Lung (tissue), 12 donors: ENCODE data around the gene RGS19. TPM values are rescaled to one million over a fixed set of nuclear protein-coding genes. Genes with fewer than 3 reads are reported as not detected.

ENCODE experiments used
- ATAC-seq: fragments of 200-7000 bp; cut with Tn5 transposase; one replicate; pipeline ENCODE4 v1.9.1; 2020; ENCODE audit warnings: moderate number of reproducible peaks; ENCODE audit not compliant: insufficient read depth, low FRiP score
- DNase-seq, 3 donors: peaks; one replicate each; pipeline ENCODE4 v3.0.0-alpha.2; 2013 to 2017
- H3K27ac ChIP-seq, 2 donors: one replicate each; pipeline ENCODE4 v1.5.1; 2013; ENCODE audit warnings: mild to moderate bottlenecking in 2 of 2, moderate library complexity in 2 of 2, control low read depth in 1 of 2, inconsistent platforms in 1 of 2, low read depth in 1 of 2, low read length in 1 of 2
- H3K27me3 ChIP-seq, 3 donors: one replicate each; pipeline ENCODE4 v1.5.1; 2013; ENCODE audit warnings: low read length in 2 of 3; ENCODE audit not compliant: control insufficient read depth in 3 of 3, insufficient read depth in 3 of 3
- H3K36me3 ChIP-seq, 4 donors: one replicate each; pipeline ENCODE4 v1.5.1; 2013; ENCODE audit warnings: low read length in 4 of 4, mild to moderate bottlenecking in 1 of 4, moderate library complexity in 1 of 4; ENCODE audit not compliant: control insufficient read depth in 4 of 4, insufficient read depth in 4 of 4
- H3K4me1 ChIP-seq, 5 donors: one replicate each; pipeline ENCODE4 v1.5.1; 2013; ENCODE audit warnings: low read length in 5 of 5, mild to moderate bottlenecking in 2 of 5, moderate library complexity in 1 of 5; ENCODE audit not compliant: control insufficient read depth in 5 of 5, insufficient read depth in 5 of 5
- H3K4me3 ChIP-seq: one replicate; pipeline ENCODE4 v1.5.1; 2013; ENCODE audit warnings: mild to moderate bottlenecking, control low read depth, moderate library complexity
- H3K9ac ChIP-seq, 2 donors: one replicate each; pipeline ENCODE4 v1.5.1; 2013; ENCODE audit warnings: low read length in 2 of 2, control low read depth in 1 of 2; ENCODE audit not compliant: insufficient read depth in 1 of 2
- H3K9me3 ChIP-seq, 4 donors: one replicate each; pipeline ENCODE4 v1.5.1; 2013; ENCODE audit warnings: low read length in 3 of 4, mild to moderate bottlenecking in 1 of 4, moderate library complexity in 1 of 4; ENCODE audit not compliant: control insufficient read depth in 4 of 4, insufficient read depth in 3 of 4
- CTCF ChIP-seq: IDR thresholded peaks from 2 replicates; pipeline ENCODE4 v1.5.1; 2012; ENCODE audit warnings: mild to moderate bottlenecking; ENCODE audit errors: control extremely low read depth, extremely low read depth
- WGBS, 2 donors: extraction: QIAGEN DNeasy Blood & Tissue Kit; methylation state at CpG; one replicate each; pipeline ENCODE4 v1.1.7; 2013; 5-methylcytosine and 5-hydroxymethylcytosine counted together
- polyA plus RNA-seq, 2 donors: library from polyadenylated mRNA; stranded (reverse); fragments of 200-250 nt; gene quantifications; one replicate each; pipeline ENCODE4 v1.2.1, GENCODE V29; 2013
- total RNA-seq, 2 donors: library from RNA; depleted of rRNA in 1 of 2; stranded (reverse); fragments of >200 nt in 1 of 2; gene quantifications; one replicate each; pipeline ENCODE4 v1.2.1, GENCODE V29; 2014 to 2021
- donor health status: control.
- donor health status: control.
- donor health status: Bipolar disorder and iron deficiency.
- donor health status: healthy.
- donor health status: DM: yes; HTN: yes; CAD: no.

Gene RGS19
- total and polyA plus RNA-seq, 4 donors = 15.1 to 99.0 (median 35.1) TPM

- no peak for DNase-seq
- Histone ChIP-seq H3K9me3 (no peaks in the 10 kb centered on the region), H3K27me3 (no peaks in the 10 kb centered on the region), H3K4me3 (no peak overlapping the region), H3K36me3 (no peaks in the 10 kb centered on the region), H3K4me1 (no peaks in the 10 kb centered on the region), H3K27ac (no peak overlapping the region), H3K9ac (no peak overlapping the region)
- WGBS, 2 donors = 76 to 91% methylated on average over 13 of the region's 13 CpGs
- ATAC-seq = no peak
- TF ChIP-seq CTCF = no peak
Measured at GRCh38 chr20:64113796-64114355, 34.6 kb upstream of the RGS19 start.

GRCh38 chr20:64113444-64113775, 34.1 kb upstream of the RGS19 start:
- Histone ChIP-seq H3K4me1 (no peaks in the 10 kb centered on the region), H3K9me3 (no peaks in the 10 kb centered on the region), H3K27me3 (no peaks in the 10 kb centered on the region), H3K27ac (no peak overlapping the region), H3K36me3 (no peaks in the 10 kb centered on the region), H3K9ac (no peak overlapping the region), H3K4me3 (no peak overlapping the region)
- TF ChIP-seq CTCF = no peak
- no peak for ATAC-seq
- DNase-seq = no peak
- WGBS, 2 donors = 68 to 79% methylated on average over 6 of the region's 6 CpGs

GRCh38 chr20:64112691-64113443, 33.5 kb upstream of the RGS19 start:
- Histone ChIP-seq H3K4me1 (no peaks in the 10 kb centered on the region), H3K27me3 (no peaks in the 10 kb centered on the region), H3K9ac (no peak overlapping the region), H3K4me3 (no peak overlapping the region), H3K36me3 (no peaks in the 10 kb centered on the region), H3K27ac (no peak overlapping the region), H3K9me3 (no peaks in the 10 kb centered on the region)
- DNase-seq (no peak), ATAC-seq (no peak)
- WGBS, 2 donors = 86 to 91% methylated on average over 17 to 18 of the region's 18 CpGs
- no peak for TF ChIP-seq CTCF
